BJ (cell line): ENCODE results near the gene CNDP2. TPM values are rescaled to one million over a fixed set of nuclear protein-coding genes. Genes with fewer than 3 reads are reported as not detected.

Experiments used
- CTCF ChIA-PET: fragments of 350-600 bp; formaldehyde crosslinking; extraction: SDS; loops from one replicate; lab custom pipeline; 2021; ENCODE audit warnings: antibody characterized with exemption, inconsistent platforms; lab: Yijun Ruan, JAX
- POLR2A ChIA-PET: fragments of 300-600 bp; sonication (Branson Sonifier 250); formaldehyde crosslinking; extraction: SDS; loops from one replicate; lab custom pipeline; 2021; ENCODE audit warnings: antibody characterized with exemption; lab: Charles Lee
- DNase-seq: peaks from one replicate; pipeline ENCODE4 v3.0.0-alpha.2; 2011; ENCODE audit warnings: low read depth
- H3K27me3 ChIP-seq: 2 replicates; pipeline ENCODE4 v1.6.0; 2011; ENCODE audit warnings: low read length; ENCODE audit not compliant: control insufficient read depth, insufficient read depth
- H3K36me3 ChIP-seq: 2 replicates; pipeline ENCODE4 v1.5.1; 2011; ENCODE audit warnings: low read length; ENCODE audit not compliant: control insufficient read depth, insufficient read depth
- H3K4me3 ChIP-seq: 2 replicates; pipeline ENCODE4 v1.5.1; 2011; ENCODE audit warnings: low read depth, mild to moderate bottlenecking, control low read depth, low read length
- polyA plus RNA-seq: library from polyadenylated mRNA; depleted of rRNA; stranded (reverse); fragments of >200 nt; gene quantifications from 2 replicates; pipeline ENCODE4 v1.2.3, GENCODE V29; 2011
- TF ChIP-seq, protein P1 (sequence below): IDR thresholded peaks from 2 replicates; pipeline ENCODE4 v1.5.1; 2011; ENCODE audit warnings: low read depth, mild to moderate bottlenecking, control low read depth, inconsistent platforms, low read length, moderate library complexity; ENCODE audit not compliant: insufficient read depth

CNDP2 gene
- polyA plus RNA-seq, 1 experiment = 99.4 TPM

DNA sequence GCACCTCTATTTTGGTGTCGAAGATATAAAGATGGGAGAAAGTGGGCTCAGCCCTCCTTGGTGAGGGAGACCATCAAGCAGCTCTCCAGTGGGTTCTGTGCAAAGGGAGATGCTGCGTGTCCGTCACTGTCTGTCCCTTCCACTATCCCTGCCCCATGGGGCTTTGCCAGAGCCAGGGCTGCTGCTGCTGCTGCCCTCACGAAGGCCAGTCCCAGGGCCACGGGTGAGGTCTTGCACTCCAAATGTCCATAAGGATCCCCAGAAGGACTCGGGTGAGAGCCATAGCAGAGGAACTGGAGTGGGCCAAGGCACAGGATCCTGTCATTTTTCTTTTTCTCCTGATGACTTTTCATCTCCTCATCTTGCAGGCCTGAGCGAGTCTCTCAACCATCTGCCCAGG is 35.3 kb upstream of the CNDP2 start:
- Histone ChIP-seq H3K4me3 (no peak overlapping the region), H3K36me3 (no peaks in the 10 kb centered on the region), H3K27me3 (peaks cover 24% of the 10 kb centered on the region)
- ChIA-PET CTCF (interaction anchor here (1.0 kb wide), 1 partner anchor 18 kb away, joined by 3 read pairs; no protein-coding TSS in a partner anchor), POLR2A (no interaction called here)
- TF ChIP-seq, protein P1, sequence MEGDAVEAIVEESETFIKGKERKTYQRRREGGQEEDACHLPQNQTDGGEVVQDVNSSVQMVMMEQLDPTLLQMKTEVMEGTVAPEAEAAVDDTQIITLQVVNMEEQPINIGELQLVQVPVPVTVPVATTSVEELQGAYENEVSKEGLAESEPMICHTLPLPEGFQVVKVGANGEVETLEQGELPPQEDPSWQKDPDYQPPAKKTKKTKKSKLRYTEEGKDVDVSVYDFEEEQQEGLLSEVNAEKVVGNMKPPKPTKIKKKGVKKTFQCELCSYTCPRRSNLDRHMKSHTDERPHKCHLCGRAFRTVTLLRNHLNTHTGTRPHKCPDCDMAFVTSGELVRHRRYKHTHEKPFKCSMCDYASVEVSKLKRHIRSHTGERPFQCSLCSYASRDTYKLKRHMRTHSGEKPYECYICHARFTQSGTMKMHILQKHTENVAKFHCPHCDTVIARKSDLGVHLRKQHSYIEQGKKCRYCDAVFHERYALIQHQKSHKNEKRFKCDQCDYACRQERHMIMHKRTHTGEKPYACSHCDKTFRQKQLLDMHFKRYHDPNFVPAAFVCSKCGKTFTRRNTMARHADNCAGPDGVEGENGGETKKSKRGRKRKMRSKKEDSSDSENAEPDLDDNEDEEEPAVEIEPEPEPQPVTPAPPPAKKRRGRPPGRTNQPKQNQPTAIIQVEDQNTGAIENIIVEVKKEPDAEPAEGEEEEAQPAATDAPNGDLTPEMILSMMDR = no peak
- no peak for DNase-seq

DNA sequence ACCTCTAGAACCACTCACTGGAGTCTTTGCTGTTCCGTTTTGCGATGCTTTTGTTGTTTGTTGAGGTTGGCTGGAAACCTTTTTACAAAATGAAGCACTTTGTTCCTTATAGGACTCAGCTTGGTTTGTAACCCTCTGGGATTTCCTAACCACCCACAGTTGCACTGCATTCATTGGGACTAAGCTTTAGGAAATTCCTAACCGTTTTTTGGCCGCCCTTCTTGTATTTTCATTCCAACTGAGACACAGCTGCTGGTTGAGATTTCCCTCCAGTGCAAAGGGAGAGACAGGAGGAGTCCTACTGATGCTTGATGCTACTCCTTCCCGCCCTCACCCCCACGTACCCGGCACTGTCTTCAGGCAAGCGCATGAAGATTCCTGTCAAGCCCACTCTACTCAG is 32.9 kb upstream of the CNDP2 start:
- TF ChIP-seq, protein P1 = no peak
- no peaks in the 10 kb centered on the region for H3K36me3 ChIP-seq
- peaks cover 11% of the 10 kb centered on the region for H3K27me3 ChIP-seq
- H3K4me3 ChIP-seq = no peak overlapping the region
- CTCF ChIA-PET = interaction anchor here (0.9 to 1.2 kb wide), 2 partner anchors 10 to 123 kb away, joined by 3 read pairs; no protein-coding TSS in a partner anchor
- DNase-seq = no peak
- POLR2A ChIA-PET = no interaction called here

DNA sequence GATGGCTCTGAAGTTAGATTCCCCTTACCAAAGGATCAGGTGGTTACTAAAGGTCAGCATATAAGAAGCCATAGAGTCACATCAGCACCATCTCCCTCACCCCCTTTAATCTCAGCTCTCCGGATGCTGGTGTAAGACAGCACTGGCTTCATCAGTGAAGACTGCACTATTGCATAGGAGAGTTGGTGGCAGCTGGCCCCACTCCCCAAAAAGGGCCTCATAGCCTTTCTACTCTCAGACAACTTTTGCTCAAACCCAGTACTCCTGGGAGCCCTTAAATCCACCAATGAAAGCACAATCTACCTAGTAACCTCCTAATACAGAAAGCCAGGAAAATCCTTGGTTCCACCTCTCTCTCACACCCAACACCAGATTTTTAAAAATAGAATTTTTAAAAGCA is 32.2 kb upstream of the CNDP2 start:
- Histone ChIP-seq H3K36me3 (no peaks in the 10 kb centered on the region), H3K4me3 (no peak overlapping the region), H3K27me3 (peaks cover 8% of the 10 kb centered on the region)
- ChIA-PET CTCF (no interaction called here), POLR2A (no interaction called here)
- TF ChIP-seq, protein P1 = no peak
- no peak for DNase-seq

DNA sequence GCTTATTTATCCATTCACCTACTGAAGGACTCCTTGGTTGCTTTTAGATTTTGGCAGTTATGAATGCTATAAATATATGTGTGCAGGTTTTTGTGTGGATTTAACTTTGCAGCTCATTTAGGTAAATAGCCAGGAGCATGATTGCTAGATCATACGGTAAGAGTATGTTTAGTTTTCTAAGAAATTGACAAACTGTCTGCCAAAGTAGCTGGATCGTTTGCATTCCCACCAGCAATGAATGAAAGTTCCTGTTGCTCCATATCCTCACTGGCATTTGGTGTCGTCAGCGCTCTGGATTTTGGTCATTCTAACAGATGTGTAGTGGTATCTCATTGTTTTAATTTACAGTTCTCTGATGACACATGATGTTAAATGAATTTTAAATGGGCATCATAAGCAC is 30.4 kb upstream of the CNDP2 start:
- TF ChIP-seq, protein P1 = no peak
- no peak for DNase-seq
- ChIA-PET CTCF (interaction anchor here (1.0 to 1.4 kb wide), 2 partner anchors 10 to 86 kb away, joined by 3 read pairs; no protein-coding TSS in a partner anchor), POLR2A (no interaction called here)
- H3K27me3 ChIP-seq = peaks cover 4% of the 10 kb centered on the region
- no peaks in the 10 kb centered on the region for H3K36me3 ChIP-seq
- no peak overlapping the region for H3K4me3 ChIP-seq

DNA sequence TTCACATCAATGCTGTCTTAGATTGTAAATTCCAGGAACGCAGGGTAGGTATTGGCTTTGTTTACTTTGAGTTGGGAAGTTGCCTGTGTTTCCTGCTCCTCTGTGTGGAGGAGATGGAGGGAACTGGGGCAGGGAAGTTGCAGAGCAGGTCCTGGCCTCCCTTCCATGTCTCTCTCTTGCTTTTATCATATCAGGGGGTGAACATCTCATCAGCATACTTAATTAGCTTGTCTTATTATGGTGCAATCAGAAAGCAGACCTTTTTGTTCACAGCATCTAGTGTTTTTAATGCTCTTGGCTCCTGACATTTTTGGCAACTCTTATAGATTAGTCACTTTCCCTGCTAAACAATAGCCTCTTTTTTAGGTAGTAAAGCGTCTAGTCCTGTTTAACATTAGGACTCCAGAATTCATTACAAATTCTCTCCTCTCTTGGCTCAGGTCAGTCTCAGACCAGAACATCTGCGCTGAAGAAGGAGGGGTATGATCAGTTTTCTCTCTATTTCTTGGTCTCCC is 27.6 kb upstream of the CNDP2 start:
- Histone ChIP-seq H3K27me3 (peaks cover 2% of the 10 kb centered on the region), H3K4me3 (no peak overlapping the region), H3K36me3 (no peaks in the 10 kb centered on the region)
- CTCF ChIA-PET = no interaction called here
- POLR2A ChIA-PET = no interaction called here
- DNase-seq = no peak
- TF ChIP-seq, protein P1 = no peak
